ENCODE data around the gene CDCA3.

- no peak for TF ChIP-seq CTCF (IDR thresholded peaks at IDR 0.05)
- no peak for TF ChIP-seq POLR2A (IDR thresholded peaks at IDR 0.05)
- no peak for TF ChIP-seq POLR2AphosphoS5 (IDR thresholded peaks at IDR 0.05)
- TF ChIP-seq EP300 (IDR thresholded peaks at IDR 0.05): no peak
These were observed 37.3 kb upstream of the CDCA3 start for GRCh38 chr12:6888360-6888759.

Measured in upper lobe of left lung (tissue), 4 donors.